Activated CD8-positive, alpha-beta memory T cell treated with anti-CD3 and anti-CD28 coated beads, Interleukin-2, amount 50 U/mL, for 24 hours (primary cell): ENCODE results near the gene RAB5A.
"Not testable (repeated sequence)": the region's sequence is repeated elsewhere in the genome, so short reads cannot be mapped to it uniquely, and the experiment has no call there.

ENCODE experiments used
- DNase-seq: peaks from one replicate; pipeline ENCODE4 v3.0.0-alpha.2; 2020; ENCODE audit errors: extremely low read depth

Gene RAB5A

GRCh38 chr3:19948226-19948591 is 1.3 kb downstream of the RAB5A start:
- no peak for DNase-seq

- no peak for DNase-seq
Observed at GRCh38 chr3:19950316-19950715, 3.4 kb downstream of the RAB5A start.

- DNase-seq, result no peak
Observed at GRCh38 chr3:19954676-19955075, 7.8 kb downstream of the RAB5A start.

- DNase-seq, result not testable (repeated sequence)
Observed at GRCh38 chr3:19957354-19957753, 10.5 kb downstream of the RAB5A start.

GRCh38 chr3:19959505-19959904 is 12.6 kb downstream of the RAB5A start:
- no peak for DNase-seq

- no peak for DNase-seq
Observed at GRCh38 chr3:19960696-19961095, 13.8 kb downstream of the RAB5A start.

GRCh38 chr3:19961960-19962359 is 15.1 kb downstream of the RAB5A start:
- no peak for DNase-seq

GRCh38 chr3:19967208-19967607 is 20.3 kb downstream of the RAB5A start:
- no peak for DNase-seq

- DNase-seq, result no peak
Observed at GRCh38 chr3:19967812-19968211, 20.9 kb downstream of the RAB5A start.

- DNase-seq, result no peak
Observed at GRCh38 chr3:19970327-19970726, 23.4 kb downstream of the RAB5A start.

GRCh38 chr3:19972054-19972453 is 25.2 kb downstream of the RAB5A start:
- DNase-seq, result no peak

GRCh38 chr3:19988904-19989303 is 42.0 kb downstream of the RAB5A start:
- DNase-seq, result not testable (repeated sequence)

GRCh38 chr3:19994796-19995195 is 47.9 kb downstream of the RAB5A start:
- no peak for DNase-seq

- no peak for DNase-seq
Observed at GRCh38 chr3:19997502-19997901, 50.6 kb downstream of the RAB5A start.

- DNase-seq, result no peak
Observed at GRCh38 chr3:20001932-20002331, 55.0 kb downstream of the RAB5A start.

GRCh38 chr3:20007960-20008359 is 61.1 kb downstream of the RAB5A start:
- DNase-seq, result no peak

GRCh38 chr3:20008646-20009045 is 61.7 kb downstream of the RAB5A start:
- DNase-seq, result no peak

GRCh38 chr3:20012164-20012563 is 65.3 kb downstream of the RAB5A start, which contains the start of gene PP2D1:
PP2D1 (minus strand) TSS chr3:20012264; CDS start chr3:20012072, 192 bp downstream.
- no peak for DNase-seq

- DNase-seq, result no peak
Observed at GRCh38 chr3:20013396-20013795, 66.5 kb downstream of the RAB5A start.

GRCh38 chr3:20015525-20015924 is 68.6 kb downstream of the RAB5A start:
- no peak for DNase-seq

GRCh38 chr3:20016076-20016475 is 69.2 kb downstream of the RAB5A start:
- DNase-seq, result not testable (repeated sequence)

- no peak for DNase-seq
Observed at GRCh38 chr3:20022954-20023622, 76.2 kb downstream of the RAB5A start.

GRCh38 chr3:20023623-20024405 is 76.9 kb downstream of the RAB5A start:
- DNase-seq, result no peak
